Glutamatergic neuron (in vitro differentiated cells): ENCODE measurements around the gene NDUFB10. TPM values are rescaled to one million over a fixed set of nuclear protein-coding genes. Genes with fewer than 3 reads are reported as not detected.

Experiments
- DNase-seq: peaks from one replicate; pipeline ENCODE4 v3.0.0; 2022
- H3K27ac Mint-ChIP-seq: one replicate; pipeline ENCODE4 v1.8.0; 2020; ENCODE audit warnings: mild to moderate bottlenecking, mixed read lengths, inconsistent platforms; ENCODE audit not compliant: unreplicated experiment
- H3K27me3 Mint-ChIP-seq: one replicate; pipeline ENCODE4 v1.8.0; 2020; ENCODE audit warnings: mild to moderate bottlenecking, moderate library complexity, mixed read lengths, inconsistent platforms; ENCODE audit not compliant: unreplicated experiment
- H3K36me3 Mint-ChIP-seq: one replicate; pipeline ENCODE4 v1.8.0; 2020; ENCODE audit warnings: mild to moderate bottlenecking, mixed read lengths, inconsistent platforms; ENCODE audit not compliant: unreplicated experiment
- H3K4me1 Mint-ChIP-seq: one replicate; pipeline ENCODE4 v1.8.0; 2020; ENCODE audit warnings: mild to moderate bottlenecking, low read depth, mixed read lengths, inconsistent platforms; ENCODE audit not compliant: unreplicated experiment
- H3K4me3 Mint-ChIP-seq: one replicate; pipeline ENCODE4 v1.8.0; 2020; ENCODE audit warnings: mild to moderate bottlenecking, mixed read lengths, inconsistent platforms; ENCODE audit not compliant: unreplicated experiment
- H3K9me3 Mint-ChIP-seq: one replicate; pipeline ENCODE4 v1.8.0; 2020; ENCODE audit warnings: mild to moderate bottlenecking, moderate library complexity, mixed read lengths, inconsistent platforms; ENCODE audit not compliant: unreplicated experiment
- total RNA-seq: library from RNA; stranded (reverse); fragmentation: NEBNext Ultra II Directional; extraction: Animal tissue kit (Norgen Biotek cat#: 25700); gene quantifications from one replicate; pipeline ENCODE4 v1.2.1, GENCODE V29; 2021; ENCODE audit not compliant: unreplicated experiment
- TF ChIP-seq, protein P1 (sequence below): fragments of 200-600 bp; sonication (generic); IDR thresholded peaks from one replicate; pipeline ENCODE4 v1.5.0; 2021; ENCODE audit not compliant: partially characterized antibody, unreplicated experiment

Gene NDUFB10
- total RNA-seq, 1 donor from 2014 or later: 302 TPM

DNA sequence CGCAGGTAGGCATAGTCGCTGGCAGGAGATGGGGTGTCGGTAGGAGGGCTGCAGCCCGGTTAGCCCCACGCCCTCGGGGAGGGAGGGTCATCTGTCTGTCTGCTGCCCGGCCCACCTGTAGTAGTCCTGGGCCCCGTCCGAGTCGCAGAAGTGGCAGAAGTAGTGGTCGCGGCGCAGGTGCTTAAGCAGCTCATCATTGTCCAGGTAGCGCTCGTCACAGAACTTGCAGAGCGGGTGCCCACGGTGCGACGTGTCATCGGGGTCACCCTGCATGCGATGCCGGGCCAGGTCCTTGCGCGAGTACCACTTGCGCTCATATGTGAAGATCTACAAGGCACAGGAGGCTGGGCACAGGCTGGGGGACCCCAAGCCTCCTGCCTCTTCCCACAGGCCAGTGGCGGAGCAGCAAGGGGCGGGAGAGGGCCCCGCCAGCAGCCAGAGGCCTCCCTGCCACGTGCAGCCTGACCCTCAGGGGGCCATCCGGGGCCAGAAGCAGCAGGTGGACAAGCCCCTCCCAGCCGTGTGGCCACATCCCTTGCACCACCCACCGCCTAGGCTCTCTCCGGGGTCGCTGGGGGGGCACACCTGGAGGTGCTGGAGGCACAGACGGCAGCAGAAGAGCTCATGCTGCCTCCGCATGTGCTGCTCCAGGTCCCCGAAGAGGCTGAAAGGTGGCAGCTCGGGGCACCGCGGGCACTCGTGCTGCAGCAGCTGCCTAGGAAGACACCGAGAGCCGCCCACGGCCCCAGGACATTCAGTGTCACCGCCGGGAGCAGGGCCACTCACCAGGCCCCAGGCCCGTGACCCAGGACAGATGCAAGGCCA lies 43.3 kb downstream of the NDUFB10 start:
- Mint-ChIP-seq H3K36me3 (peaks cover 1% of the 10 kb centered on the region), H3K27ac (peak overlapping the region; percentile 39), H3K9me3 (peaks cover 8% of the 10 kb centered on the region), H3K4me3 (no peak overlapping the region), H3K27me3 (peaks cover 11% of the 10 kb centered on the region), H3K4me1 (peaks cover 13% of the 10 kb centered on the region)
- DNase-seq: no peak
- TF ChIP-seq, protein P1, sequence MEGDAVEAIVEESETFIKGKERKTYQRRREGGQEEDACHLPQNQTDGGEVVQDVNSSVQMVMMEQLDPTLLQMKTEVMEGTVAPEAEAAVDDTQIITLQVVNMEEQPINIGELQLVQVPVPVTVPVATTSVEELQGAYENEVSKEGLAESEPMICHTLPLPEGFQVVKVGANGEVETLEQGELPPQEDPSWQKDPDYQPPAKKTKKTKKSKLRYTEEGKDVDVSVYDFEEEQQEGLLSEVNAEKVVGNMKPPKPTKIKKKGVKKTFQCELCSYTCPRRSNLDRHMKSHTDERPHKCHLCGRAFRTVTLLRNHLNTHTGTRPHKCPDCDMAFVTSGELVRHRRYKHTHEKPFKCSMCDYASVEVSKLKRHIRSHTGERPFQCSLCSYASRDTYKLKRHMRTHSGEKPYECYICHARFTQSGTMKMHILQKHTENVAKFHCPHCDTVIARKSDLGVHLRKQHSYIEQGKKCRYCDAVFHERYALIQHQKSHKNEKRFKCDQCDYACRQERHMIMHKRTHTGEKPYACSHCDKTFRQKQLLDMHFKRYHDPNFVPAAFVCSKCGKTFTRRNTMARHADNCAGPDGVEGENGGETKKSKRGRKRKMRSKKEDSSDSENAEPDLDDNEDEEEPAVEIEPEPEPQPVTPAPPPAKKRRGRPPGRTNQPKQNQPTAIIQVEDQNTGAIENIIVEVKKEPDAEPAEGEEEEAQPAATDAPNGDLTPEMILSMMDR: no peak

DNA sequence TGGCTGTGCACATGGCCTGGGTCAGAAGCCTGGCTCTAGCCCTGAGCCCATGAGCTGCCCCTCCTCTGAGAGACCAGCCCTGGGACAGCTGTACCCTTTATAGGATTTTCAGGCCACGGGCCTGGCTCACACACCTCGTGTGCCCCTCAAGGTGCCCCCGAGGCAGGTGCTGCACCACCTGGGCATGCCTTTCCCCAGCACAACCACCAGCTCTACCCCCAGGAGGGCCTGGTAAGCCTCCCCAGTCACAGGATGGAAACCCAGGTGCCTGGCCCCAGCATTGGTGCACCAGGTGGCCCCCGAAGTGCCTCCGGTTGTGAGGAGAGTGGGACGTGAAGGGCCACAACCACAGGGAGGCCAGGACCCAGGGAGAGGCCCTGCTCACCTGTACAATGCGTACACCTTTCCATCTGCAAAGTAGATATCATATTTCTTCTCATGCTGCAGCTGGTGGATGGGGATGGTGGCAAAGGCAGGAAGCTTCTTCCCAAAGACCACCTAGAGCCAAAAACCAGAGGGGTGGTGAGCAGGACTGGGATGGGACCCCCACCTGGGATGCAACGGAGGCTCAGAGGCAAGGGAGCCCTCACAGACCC lies 44.0 kb downstream of the NDUFB10 start:
- peak overlapping the region; percentile 46 for H3K4me3 Mint-ChIP-seq
- H3K27me3 Mint-ChIP-seq: peaks cover 13% of the 10 kb centered on the region
- no peak for DNase-seq
- peaks cover 10% of the 10 kb centered on the region for H3K9me3 Mint-ChIP-seq
- peaks cover 17% of the 10 kb centered on the region for H3K4me1 Mint-ChIP-seq
- TF ChIP-seq, protein P1: no peak
- no peak overlapping the region for H3K27ac Mint-ChIP-seq
- H3K36me3 Mint-ChIP-seq: peaks cover 4% of the 10 kb centered on the region

DNA sequence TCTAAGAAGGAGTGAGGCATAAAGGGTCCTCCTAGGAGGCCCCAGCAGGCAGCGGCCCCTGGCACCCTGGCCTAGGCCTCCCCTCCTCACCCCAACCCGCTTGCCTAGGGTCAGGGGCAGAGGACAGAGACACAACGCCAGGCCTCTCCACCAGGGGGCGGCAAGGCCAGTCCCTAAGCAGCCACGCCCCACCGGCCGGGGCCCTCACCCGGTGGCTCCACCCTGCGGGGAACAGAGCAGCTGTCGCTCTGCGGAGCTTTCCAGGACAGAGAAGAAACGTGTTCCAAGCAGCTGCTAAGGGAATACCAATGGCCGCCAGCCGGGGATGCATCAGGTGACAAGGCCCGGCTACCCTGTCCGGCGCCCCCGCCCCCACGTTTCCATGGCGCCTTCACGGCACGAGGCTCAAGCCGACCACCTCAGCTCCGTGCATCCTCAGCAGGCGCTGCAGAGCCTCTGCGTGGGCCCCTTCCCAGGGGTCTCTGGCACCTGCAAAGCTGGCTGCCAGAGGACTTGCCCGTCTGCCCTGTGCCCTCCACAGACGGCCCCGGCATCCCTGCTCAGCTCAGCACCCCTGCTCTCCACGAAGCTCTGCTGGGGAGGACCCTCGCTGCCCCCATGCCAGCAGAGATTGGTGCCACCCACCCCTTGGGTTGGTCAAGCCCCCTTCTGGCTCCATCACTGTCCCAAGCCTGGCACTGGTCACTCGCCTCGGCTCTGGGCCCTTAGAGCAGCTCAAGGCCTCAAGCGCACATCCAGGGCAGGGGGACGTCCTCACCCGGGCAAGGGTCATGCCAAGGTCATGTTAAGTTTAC lies 44.7 kb downstream of the NDUFB10 start:
- Mint-ChIP-seq H3K27ac (peak overlapping the region; percentile 84), H3K36me3 (peaks cover 4% of the 10 kb centered on the region), H3K4me1 (peaks cover 20% of the 10 kb centered on the region), H3K4me3 (no peak overlapping the region), H3K27me3 (peaks cover 15% of the 10 kb centered on the region), H3K9me3 (peaks cover 15% of the 10 kb centered on the region)
- peak; percentile 98 for DNase-seq
- TF ChIP-seq, protein P1: peak; percentile 97

DNA sequence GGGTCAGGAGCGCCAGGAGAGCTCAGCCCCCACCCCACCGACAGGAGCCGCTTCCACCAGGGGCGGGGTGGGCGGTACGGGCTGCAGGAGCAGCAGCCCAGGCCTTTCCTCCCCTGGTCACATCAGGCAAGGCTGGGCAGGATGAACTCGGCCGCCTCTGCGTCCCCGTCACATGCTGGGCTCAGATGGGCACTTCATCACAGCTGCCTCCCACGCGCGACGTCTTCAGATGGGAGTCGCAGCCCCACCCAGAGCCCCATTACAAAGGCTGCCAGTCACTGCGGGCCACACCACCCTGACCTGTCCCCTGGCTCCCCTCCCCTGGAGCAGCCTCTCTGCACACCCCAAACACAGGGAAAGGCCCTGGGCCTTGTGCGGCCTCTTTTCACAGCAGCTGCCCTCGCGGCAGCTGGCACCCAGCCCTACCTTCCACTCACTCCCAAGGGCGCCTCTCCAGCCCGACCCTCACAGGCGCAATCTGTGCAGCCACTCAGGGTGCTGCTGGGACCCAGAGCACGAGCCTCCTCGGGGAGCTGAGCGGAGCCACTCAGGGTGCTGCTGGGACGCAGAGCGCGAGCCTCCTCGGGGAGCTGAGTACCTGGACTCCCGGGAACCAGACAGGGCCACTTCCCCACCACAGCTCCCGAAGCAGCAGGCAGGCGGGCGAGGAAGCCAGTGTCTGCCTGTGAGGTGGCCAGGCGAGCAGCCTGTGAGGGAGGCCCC lies 45.6 kb downstream of the NDUFB10 start:
- H3K9me3 Mint-ChIP-seq: peaks cover 15% of the 10 kb centered on the region
- H3K4me1 Mint-ChIP-seq: peaks cover 20% of the 10 kb centered on the region
- peaks cover 15% of the 10 kb centered on the region for H3K27me3 Mint-ChIP-seq
- H3K36me3 Mint-ChIP-seq: peaks cover 4% of the 10 kb centered on the region
- TF ChIP-seq, protein P1: no peak
- H3K27ac Mint-ChIP-seq: peak overlapping the region; percentile 84
- peak overlapping the region; percentile 71 for H3K4me3 Mint-ChIP-seq
- no peak for DNase-seq
